Upper lobe of left lung (tissue), 6 donors: ENCODE data around the gene C15orf39. TPM values are rescaled to one million over a fixed set of nuclear protein-coding genes. Genes with fewer than 3 reads are reported as not detected.
"Not testable (repeated sequence)": the region's sequence is repeated elsewhere in the genome, so short reads cannot be mapped to it uniquely, and the experiment has no call there.

Experiments
- ATAC-seq, 2 donors: fragments of 200-7000 bp; cut with Tn5 transposase; one replicate each; pipeline ENCODE4 v1.9.1; 2022; ENCODE audit warnings: mild to moderate bottlenecking in 2 of 2, moderate library complexity in 2 of 2; ENCODE audit not compliant: low FRiP score in 2 of 2
- DNase-seq, 2 donors: peaks; one replicate each; pipeline ENCODE4 v3.0.0-alpha.2; 2019 to 2020
- H3K27ac ChIP-seq, 4 donors: fragments of 200-600 bp; sonication (generic); one replicate each; pipeline ENCODE4 v1.5.1; 2016 to 2019
- H3K27me3 ChIP-seq, 4 donors: fragments of 200-600 bp; sonication (generic); one replicate each; pipeline ENCODE4 v1.5.1; 2017 to 2019
- H3K36me3 ChIP-seq, 4 donors: fragments of 200-600 bp; sonication (generic); one replicate each; pipeline ENCODE4 v1.5.1; 2016 to 2019
- H3K4me1 ChIP-seq, 4 donors: fragments of 200-600 bp; sonication (generic); one replicate each; pipeline ENCODE4 v1.5.1; 2018 to 2019
- H3K4me3 ChIP-seq, 4 donors: fragments of 200-600 bp; sonication (generic); one replicate each; pipeline ENCODE4 v1.5.1; 2017 to 2019; ENCODE audit warnings: mild to moderate bottlenecking in 2 of 4, moderate library complexity in 1 of 4
- H3K9me3 ChIP-seq, 4 donors: fragments of 200-600 bp; sonication (generic); one replicate each; pipeline ENCODE4 v1.5.1; 2018 to 2019
- CTCF ChIP-seq, 6 experiments: fragments of 450-650 bp in 4 of 6; fragments of 200-600 bp in 2 of 6; sonication (generic) in 2 of 6; IDR thresholded peaks; one replicate each; pipeline ENCODE4 v1.5.1; 2016 to 2019; ENCODE audit warnings: antibody characterized with exemption in 6 of 6
- EP300 ChIP-seq, 4 donors: sonication (generic); formaldehyde crosslinking; IDR thresholded peaks; one replicate each; pipeline ENCODE4 v1.5.1; 2017; ENCODE audit warnings: antibody characterized with exemption in 4 of 4, control low read depth in 2 of 4
- POLR2A ChIP-seq, 4 donors: fragments of 450-650 bp; IDR thresholded peaks; one replicate each; pipeline ENCODE4 v1.5.1; 2016 to 2017; ENCODE audit warnings: antibody characterized with exemption in 4 of 4, mild to moderate bottlenecking in 2 of 4
- POLR2AphosphoS5 ChIP-seq, 2 donors: sonication (generic); formaldehyde crosslinking; IDR thresholded peaks; one replicate each; pipeline ENCODE4 v1.5.1; 2017; ENCODE audit warnings: antibody characterized with exemption in 2 of 2
- WGBS, 2 donors: methylation state at CpG; one replicate each; pipeline ENCODE4 v1.1.5; 2017 to 2018; 5-methylcytosine and 5-hydroxymethylcytosine counted together
- total RNA-seq, 6 donors: library from RNA; depleted of rRNA in 4 of 6; stranded (reverse); fragments of >200 nt in 4 of 6; gene quantifications; one replicate each; pipeline versions ENCODE4 v1.1.0 to v1.2.1, GENCODE V29; 2016 to 2021
- donor health status: DM: no; HTN: no; CAD: no; lungs with moderate emphysema.
- donor health status: DM: no; HTN: yes; CAD: no; lungs with severe emphysema.

Gene C15orf39
- total RNA-seq, 6 donors from 2014 or later: 25.4 to 44.6 (median 37.5) TPM

- 78 to 89% methylated on average over 7 to 10 of the region's 10 CpGs for WGBS, 2 donors
- no peaks in the 10 kb centered on the region for H3K9me3 ChIP-seq
- H3K36me3 ChIP-seq: no peaks in the 10 kb centered on the region
- TF ChIP-seq CTCF (IDR thresholded peaks at IDR 0.05) (no peak), POLR2A (IDR thresholded peaks at IDR 0.05) (no peak), POLR2AphosphoS5 (IDR thresholded peaks at IDR 0.05) (no peak), EP300 (IDR thresholded peaks at IDR 0.05) (no peak)
- peaks cover 0 to 7% (median 1%) of the 10 kb centered on the region in 4 donors for H3K4me1 ChIP-seq
- DNase-seq (no peak), ATAC-seq (no peak)
- H3K27me3 ChIP-seq: no peaks in the 10 kb centered on the region
- no peak overlapping the region for H3K27ac ChIP-seq
- no peak overlapping the region for H3K4me3 ChIP-seq
Measured at GRCh38 chr15:75235051-75235673, 33.5 kb downstream of the C15orf39 start.

GRCh38 chr15:75235760-75236729, 34.4 kb downstream of the C15orf39 start:
- Histone ChIP-seq H3K36me3 (no peaks in the 10 kb centered on the region), H3K9me3 (no peaks in the 10 kb centered on the region), H3K4me1 (no peaks in the 10 kb centered on the region), H3K27ac (no peak overlapping the region), H3K27me3 (no peaks in the 10 kb centered on the region), H3K4me3 (no peak overlapping the region)
- WGBS, 2 donors: 86 to 90% methylated on average over 3 to 11 of the region's 11 CpGs
- no peak for DNase-seq
- no peak for ATAC-seq
- TF ChIP-seq EP300 (IDR thresholded peaks at IDR 0.05): no peak
- no peak for TF ChIP-seq POLR2AphosphoS5 (IDR thresholded peaks at IDR 0.05)
- TF ChIP-seq CTCF (IDR thresholded peaks at IDR 0.05): no peak
- TF ChIP-seq POLR2A (IDR thresholded peaks at IDR 0.05): no peak

GRCh38 chr15:75237316-75237982, 35.8 kb downstream of the C15orf39 start:
- no peaks in the 10 kb centered on the region for H3K27me3 ChIP-seq
- no peaks in the 10 kb centered on the region for H3K36me3 ChIP-seq
- no peak for TF ChIP-seq CTCF (IDR thresholded peaks at IDR 0.05)
- no peak for TF ChIP-seq POLR2A (IDR thresholded peaks at IDR 0.05)
- no peak for TF ChIP-seq POLR2AphosphoS5 (IDR thresholded peaks at IDR 0.05)
- no peak for TF ChIP-seq EP300 (IDR thresholded peaks at IDR 0.05)
- H3K9me3 ChIP-seq: no peaks in the 10 kb centered on the region
- WGBS, 2 donors: 71 to 80% methylated on average over 11 of the region's 11 CpGs
- no peak overlapping the region for H3K4me3 ChIP-seq
- no peak for ATAC-seq
- no peaks in the 10 kb centered on the region for H3K4me1 ChIP-seq
- no peak for DNase-seq
- no peak overlapping the region for H3K27ac ChIP-seq

GRCh38 chr15:75238150-75238549, 36.5 kb downstream of the C15orf39 start:
- Histone ChIP-seq H3K27me3 (no peaks in the 10 kb centered on the region), H3K36me3 (no peaks in the 10 kb centered on the region), H3K27ac (no peak overlapping the region), H3K9me3 (no peaks in the 10 kb centered on the region), H3K4me1 (no peaks in the 10 kb centered on the region), H3K4me3 (no peak overlapping the region)
- no peak for DNase-seq
- WGBS, 2 donors: 36 to 91% methylated on average over 1 to 5 of the region's 5 CpGs
- no peak for ATAC-seq
- no peak for TF ChIP-seq CTCF (IDR thresholded peaks at IDR 0.05)
- TF ChIP-seq POLR2A (IDR thresholded peaks at IDR 0.05): no peak
- TF ChIP-seq POLR2AphosphoS5 (IDR thresholded peaks at IDR 0.05): no peak
- TF ChIP-seq EP300 (IDR thresholded peaks at IDR 0.05): no peak

- H3K27me3 ChIP-seq, DNase-seq, H3K9me3 ChIP-seq, H3K36me3 ChIP-seq, H3K27ac ChIP-seq, H3K4me3 ChIP-seq, ATAC-seq, H3K4me1 ChIP-seq: not testable (repeated sequence)
- 88 to 96% methylated on average over 1 of the region's 1 CpG for WGBS, 2 donors
Measured at GRCh38 chr15:75245741-75246140, 44.1 kb downstream of the C15orf39 start.

GRCh38 chr15:75248991-75249390, 47.3 kb downstream of the C15orf39 start:
- not testable (repeated sequence) for DNase-seq, ATAC-seq, H3K27ac ChIP-seq, H3K27me3 ChIP-seq, H3K36me3 ChIP-seq, H3K4me1 ChIP-seq, H3K9me3 ChIP-seq, H3K4me3 ChIP-seq
- 54 to 66% methylated on average over 6 of the region's 6 CpGs for WGBS, 2 donors
